ENCODE results near the gene VTN.

DNA sequence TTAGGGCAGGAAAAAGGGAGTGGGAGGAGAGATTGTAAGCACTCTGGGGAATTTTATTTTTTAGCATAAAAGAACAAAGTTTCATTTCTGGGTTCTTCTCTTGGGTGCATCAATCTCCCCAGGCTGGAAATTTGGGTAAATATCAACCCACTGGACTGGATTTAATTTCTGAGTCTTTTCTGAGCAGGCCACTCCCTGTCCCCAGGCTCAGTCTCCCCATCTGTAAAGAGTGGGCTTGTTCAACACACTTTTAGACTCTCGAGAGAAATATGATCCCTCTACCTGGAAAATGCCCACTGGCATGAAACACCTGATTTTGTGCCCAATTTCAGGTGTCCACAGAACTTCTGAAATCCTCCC, 617 bp upstream of the VTN start:
- TF ChIP-seq, protein P1, sequence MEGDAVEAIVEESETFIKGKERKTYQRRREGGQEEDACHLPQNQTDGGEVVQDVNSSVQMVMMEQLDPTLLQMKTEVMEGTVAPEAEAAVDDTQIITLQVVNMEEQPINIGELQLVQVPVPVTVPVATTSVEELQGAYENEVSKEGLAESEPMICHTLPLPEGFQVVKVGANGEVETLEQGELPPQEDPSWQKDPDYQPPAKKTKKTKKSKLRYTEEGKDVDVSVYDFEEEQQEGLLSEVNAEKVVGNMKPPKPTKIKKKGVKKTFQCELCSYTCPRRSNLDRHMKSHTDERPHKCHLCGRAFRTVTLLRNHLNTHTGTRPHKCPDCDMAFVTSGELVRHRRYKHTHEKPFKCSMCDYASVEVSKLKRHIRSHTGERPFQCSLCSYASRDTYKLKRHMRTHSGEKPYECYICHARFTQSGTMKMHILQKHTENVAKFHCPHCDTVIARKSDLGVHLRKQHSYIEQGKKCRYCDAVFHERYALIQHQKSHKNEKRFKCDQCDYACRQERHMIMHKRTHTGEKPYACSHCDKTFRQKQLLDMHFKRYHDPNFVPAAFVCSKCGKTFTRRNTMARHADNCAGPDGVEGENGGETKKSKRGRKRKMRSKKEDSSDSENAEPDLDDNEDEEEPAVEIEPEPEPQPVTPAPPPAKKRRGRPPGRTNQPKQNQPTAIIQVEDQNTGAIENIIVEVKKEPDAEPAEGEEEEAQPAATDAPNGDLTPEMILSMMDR (IDR thresholded peaks at IDR 0.05; ENCODE audit: insufficient read depth, low read length, poor library complexity, severe bottlenecking), result no peak
- no peak for TF ChIP-seq EZH2phosphoT487 (conservative IDR thresholded peaks at IDR 0.05; ENCODE audit: low read length)
